Heart right ventricle (tissue), 16 donors: Measurements from ENCODE around the gene SRGAP1. TPM values are rescaled to one million over a fixed set of nuclear protein-coding genes. Genes with fewer than 3 reads are reported as not detected.

Experiments used
- ATAC-seq, 8 donors: fragments of 200-7000 bp; cut with Tn5 transposase; one replicate each; pipeline ENCODE4 v1.9.1; 2020; ENCODE audit warnings: mild to moderate bottlenecking in 8 of 8, moderate library complexity in 8 of 8, moderate number of reproducible peaks in 1 of 8
- DNase-seq, 2 donors: peaks; one replicate each; pipeline ENCODE4 v3.0.0-alpha.2; 2020
- H3K27ac ChIP-seq, 10 donors: fragments of 200-600 bp; sonication (generic) in 2 of 10; one replicate each; pipeline versions ENCODE4 v1.5.0 to v1.8.0; 2020 to 2022; ENCODE audit warnings: mild to moderate bottlenecking in 3 of 10
- H3K27me3 ChIP-seq, 7 donors: fragments of 200-600 bp; one replicate each; pipeline ENCODE4 v1.8.0; 2021 to 2022; ENCODE audit warnings: mild to moderate bottlenecking in 2 of 7
- H3K36me3 ChIP-seq, 9 donors: fragments of 200-600 bp; sonication (generic) in 1 of 9; one replicate each; pipeline versions ENCODE4 v1.5.0 to v1.8.0; 2020 to 2022; ENCODE audit warnings: mild to moderate bottlenecking in 2 of 9
- H3K4me1 ChIP-seq, 9 donors: fragments of 200-600 bp; sonication (generic) in 1 of 9; one replicate each; pipeline versions ENCODE4 v1.5.0 to v1.8.0; 2020 to 2022; ENCODE audit warnings: mild to moderate bottlenecking in 4 of 9
- H3K4me3 ChIP-seq, 10 donors: fragments of 200-600 bp; sonication (generic) in 2 of 10; one replicate each; pipeline versions ENCODE4 v1.5.0 to v1.8.0; 2020 to 2022; ENCODE audit warnings: mild to moderate bottlenecking in 7 of 10, moderate library complexity in 2 of 10
- H3K9me3 ChIP-seq, 11 donors: fragments of 200-600 bp in 10 of 11; sonication (generic) in 2 of 11; one replicate each; pipeline versions ENCODE4 v1.5.0 to v1.8.0; 2013 to 2022; ENCODE audit warnings: mild to moderate bottlenecking in 2 of 11, control low read depth in 1 of 11, moderate library complexity in 1 of 11
- WGBS, 2 donors: extraction: QIAGEN DNeasy Blood & Tissue Kit; methylation state at CpG; one replicate each; pipeline ENCODE4 v1.1.7; 2013; ENCODE audit warnings: inconsistent platforms in 1 of 2; 5-methylcytosine and 5-hydroxymethylcytosine counted together
- intact Hi-C, 10 donors: fragments of 100-400 bp; cut with DNase I; formaldehyde crosslinking; loops; one replicate each; pipeline versions ENCODE4 v1.11.1 to v1.14.2; 2022
- polyA plus RNA-seq, 2 donors: library from polyadenylated mRNA; stranded (reverse); fragments of 200-250 nt; gene quantifications; one replicate each; pipeline ENCODE4 v1.2.3, GENCODE V29; 2013
- total RNA-seq, 10 donors: library from RNA; stranded (reverse); fragmentation: NEBNext Ultra II Directional in 3 of 10; extraction: Animal tissue kit (Norgen Biotek cat#: 25700) in 3 of 10; gene quantifications; one replicate each; pipeline versions ENCODE4 v1.2.1 to v1.2.4, GENCODE V29; 2021 to 2023
- TF ChIP-seq, protein P1 (sequence below), 9 donors: fragments of 200-600 bp; sonication (generic) in 2 of 9; IDR thresholded peaks; one replicate each; pipeline versions ENCODE4 v1.5.0 to v1.8.0; 2021 to 2022; ENCODE audit warnings: antibody characterized with exemption in 9 of 9, mild to moderate bottlenecking in 5 of 9, moderate library complexity in 1 of 9
- donor health status: Arrhythmogenic right ventricular cardiomyopathy.
- donor health status: ischemic (EF 13 %, LVEDD 7.1; RV severe dilation, severe dysfunction).
- donor health status: healthy with polysubstance abuse.
- donor health status: DM: no; HTN: yes; CAD: no.
- donor health status: DM: no; HTN: no; CAD: no.
- donor health status: ischemic (EF 25% LVEDD 6.9; RV normal size, moderate dysfunction).
- donor health status: ischemic (EF 25% LVEDD 5.7; RV mildly dilated, moderate dysfunction).
- donor health status: healthy.
- donor health status: DM: yes; HTN: yes; CAD: no.
- donor health status: Ischemic cardiomyopathy.
- donor health status: ischemic (EF 35%, LVEDD 5.7; RV mildly dilated, moderate dysfunction).
- donor health status: nonischemic (EF 11% LVEDD 7.7; RV severe dilation, severe dysfunction).
- donor health status: DM: yes; HTN: yes; CAD: no.
- donor health status: PGD.
- donor health status: ischemic (EF 29% LVEDD 5.4; RV normal size, mild dysfunction).
- donor health status: nonischemic (EF 23%, LVEDD 6.1; RV moderate dilation, normal function).

Gene SRGAP1
- total and polyA plus RNA-seq, 12 donors = 1.3 to 6.4 (median 3.6) TPM

DNA sequence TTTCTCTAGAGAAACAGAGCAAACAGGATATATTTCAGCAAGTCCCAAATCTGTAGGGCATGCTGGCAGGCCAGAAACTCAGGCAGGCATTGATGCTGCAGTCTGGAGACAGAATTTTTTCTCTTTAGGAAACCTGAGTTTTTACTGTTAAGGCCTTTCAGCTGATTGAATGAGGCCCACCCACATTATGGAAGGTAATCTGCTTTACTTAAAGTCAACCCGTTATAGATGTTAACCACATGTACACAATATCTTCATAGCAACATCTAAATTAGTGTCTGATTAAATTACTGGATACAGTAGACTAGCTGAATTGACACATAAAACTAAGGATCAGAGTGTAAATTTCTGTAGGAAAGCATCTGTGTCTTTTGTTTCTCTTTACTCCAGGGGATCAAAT is 65.2 kb downstream of the SRGAP1 start:
- 83 to 89% methylated on average over 1 of the region's 1 CpG for WGBS, 2 donors
- Histone ChIP-seq H3K4me1 (peaks cover 0 to 15% (median 8%) of the 10 kb centered on the region in 9 donors), H3K27me3 (no peaks in the 10 kb centered on the region), H3K36me3 (no peaks in the 10 kb centered on the region), H3K4me3 (no peak overlapping the region), H3K27ac (no peak overlapping the region), H3K9me3 (peaks cover 0 to 22% (median 0%) of the 10 kb centered on the region in 11 donors)
- TF ChIP-seq, protein P1, sequence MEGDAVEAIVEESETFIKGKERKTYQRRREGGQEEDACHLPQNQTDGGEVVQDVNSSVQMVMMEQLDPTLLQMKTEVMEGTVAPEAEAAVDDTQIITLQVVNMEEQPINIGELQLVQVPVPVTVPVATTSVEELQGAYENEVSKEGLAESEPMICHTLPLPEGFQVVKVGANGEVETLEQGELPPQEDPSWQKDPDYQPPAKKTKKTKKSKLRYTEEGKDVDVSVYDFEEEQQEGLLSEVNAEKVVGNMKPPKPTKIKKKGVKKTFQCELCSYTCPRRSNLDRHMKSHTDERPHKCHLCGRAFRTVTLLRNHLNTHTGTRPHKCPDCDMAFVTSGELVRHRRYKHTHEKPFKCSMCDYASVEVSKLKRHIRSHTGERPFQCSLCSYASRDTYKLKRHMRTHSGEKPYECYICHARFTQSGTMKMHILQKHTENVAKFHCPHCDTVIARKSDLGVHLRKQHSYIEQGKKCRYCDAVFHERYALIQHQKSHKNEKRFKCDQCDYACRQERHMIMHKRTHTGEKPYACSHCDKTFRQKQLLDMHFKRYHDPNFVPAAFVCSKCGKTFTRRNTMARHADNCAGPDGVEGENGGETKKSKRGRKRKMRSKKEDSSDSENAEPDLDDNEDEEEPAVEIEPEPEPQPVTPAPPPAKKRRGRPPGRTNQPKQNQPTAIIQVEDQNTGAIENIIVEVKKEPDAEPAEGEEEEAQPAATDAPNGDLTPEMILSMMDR (IDR thresholded peaks at IDR 0.05) = no peak
- DNase-seq (no peak), ATAC-seq (no peak)
- intact Hi-C loops = no loop called here

- Histone ChIP-seq H3K27me3 (no peaks in the 10 kb centered on the region), H3K4me3 (no peak overlapping the region)
- TF ChIP-seq, protein P1 (IDR thresholded peaks at IDR 0.05) = no peak
Observed at GRCh38 chr12:63911341-63911740, 66.8 kb downstream of the SRGAP1 start.

GRCh38 chr12:63912651-63913050 is 68.2 kb downstream of the SRGAP1 start:
- H3K9me3 ChIP-seq = no peaks in the 10 kb centered on the region
- 84 to 85% methylated on average over 2 of the region's 2 CpGs for WGBS, 2 donors
- no peaks in the 10 kb centered on the region for H3K36me3 ChIP-seq
- H3K27me3 ChIP-seq = no peaks in the 10 kb centered on the region
- ATAC-seq (no peak), DNase-seq (no peak)
- peaks cover 0 to 44% (median 15%) of the 10 kb centered on the region in 9 donors for H3K4me1 ChIP-seq
- H3K4me3 ChIP-seq = no peak overlapping the region
- no peak overlapping the region for H3K27ac ChIP-seq
- intact Hi-C loops = no loop called here
- TF ChIP-seq, protein P1 (IDR thresholded peaks at IDR 0.05) = no peak

More at GRCh38 chr12:63911341-63911740, 66.8 kb downstream of the SRGAP1 start:
- Histone ChIP-seq H3K9me3 (peaks cover 0 to 9% (median 0%) of the 10 kb centered on the region in 11 donors), H3K27ac (no peak overlapping the region), H3K4me1 (peaks cover 0 to 30% (median 10%) of the 10 kb centered on the region in 9 donors), H3K36me3 (no peaks in the 10 kb centered on the region)
- no peak for DNase-seq
- 21 to 24% methylated on average over 4 of the region's 4 CpGs for WGBS, 2 donors
- intact Hi-C loops = no loop called here
- peak in 5 of 8 donors; percentile 37 to 72 (median 53) for ATAC-seq

DNA sequence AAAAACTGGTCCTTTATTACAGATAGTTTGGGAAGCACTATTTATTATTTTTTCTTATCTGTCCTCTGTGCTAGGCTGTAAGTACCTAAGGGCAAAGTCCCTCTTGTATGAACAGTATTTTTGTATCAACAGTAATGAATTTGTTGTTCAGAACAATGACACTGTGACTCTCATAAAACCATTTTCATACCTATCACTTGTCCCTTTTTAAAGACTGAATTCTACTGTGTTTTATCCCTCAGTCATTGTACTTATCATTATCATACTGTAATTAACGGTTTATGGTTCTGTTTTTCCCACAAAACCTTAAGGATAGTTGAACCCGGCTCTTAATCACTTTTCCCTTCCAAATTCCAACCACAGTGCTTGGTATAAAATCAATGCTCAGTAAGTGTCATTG is 69.4 kb downstream of the SRGAP1 start:
- Histone ChIP-seq H3K4me1 (peaks cover 0 to 46% (median 15%) of the 10 kb centered on the region in 9 donors), H3K27me3 (no peaks in the 10 kb centered on the region), H3K27ac (no peak overlapping the region), H3K4me3 (no peak overlapping the region), H3K9me3 (no peaks in the 10 kb centered on the region), H3K36me3 (no peaks in the 10 kb centered on the region)
- DNase-seq = no peak
- TF ChIP-seq, protein P1 (IDR thresholded peaks at IDR 0.05) = no peak
- ATAC-seq = no peak
- WGBS, 2 donors = 91 to 96% methylated on average over 2 of the region's 2 CpGs
- intact Hi-C loops = no loop called here
